ENCODE measurements around the gene SIRT2. TPM values are rescaled to one million over a fixed set of nuclear protein-coding genes. Genes with fewer than 3 reads are reported as not detected.
A peak's percentile ranks its signal among the peaks of the same experiment; 100 is the strongest.

Gene SIRT2
- total and polyA plus RNA-seq, 2 of the 13 experiments (the other 11 are each of a cell fraction or from before 2014, with no cell fraction given) = 22.3 to 26.1 TPM

GRCh38 chr19:38877781-38878574 is 21.4 kb downstream of the SIRT2 start, which contains the start of gene RINL (continued):
- no peak for TF ChIP-seq SOX6 (IDR thresholded peaks at IDR 0.05)
- TF ChIP-seq SOX6 (CRISPR knock-in tag; IDR thresholded peaks at IDR 0.05) = peak; percentile 24; the same call in 1 of the 2 replicates
- no peak for TF ChIP-seq AFF4 (CRISPR knock-in tag; IDR thresholded peaks at IDR 0.05)
- TF ChIP-seq ZNF343 (CRISPR knock-in tag; IDR thresholded peaks at IDR 0.05) = no peak
- TF ChIP-seq GPN1 (CRISPR knock-in tag; IDR thresholded peaks at IDR 0.05; ENCODE audit: borderline replicate concordance) = no peak
- TF ChIP-seq HNF4G (IDR thresholded peaks at IDR 0.05; ENCODE audit: borderline replicate concordance, low read depth, low read length) = peak; percentile 17; the same call in 1 of the 2 replicates
- no peak for TF ChIP-seq HNF4G (CRISPR knock-in tag; IDR thresholded peaks at IDR 0.05; ENCODE audit: borderline replicate concordance, low read depth)
- TF ChIP-seq CBX2 (IDR thresholded peaks at IDR 0.05; ENCODE audit: low read depth, low read length) = no peak
- TF ChIP-seq CBX2 (CRISPR knock-in tag; IDR thresholded peaks at IDR 0.05; ENCODE audit: low read depth) = no peak
- TF ChIP-seq PHB2 (IDR thresholded peaks at IDR 0.05; ENCODE audit: partially characterized antibody) = no peak
- TF ChIP-seq ZNF20 (CRISPR knock-in tag; IDR thresholded peaks at IDR 0.05) = no peak
- peak; percentile 51 for TF ChIP-seq SAP130 (CRISPR knock-in tag; IDR thresholded peaks at IDR 0.05; ENCODE audit: low read depth)
- TF ChIP-seq MLLT10 (CRISPR knock-in tag; IDR thresholded peaks at IDR 0.05) = no peak
- TF ChIP-seq KMT2B (CRISPR knock-in tag; IDR thresholded peaks at IDR 0.05) = no peak
- no peak for TF ChIP-seq NFATC3 (CRISPR knock-in tag; IDR thresholded peaks at IDR 0.05)
- no peak for TF ChIP-seq SALL2 (CRISPR knock-in tag; IDR thresholded peaks at IDR 0.05)
- TF ChIP-seq ZNF160 (CRISPR knock-in tag; IDR thresholded peaks at IDR 0.05) = no peak
- no peak; the same call in 1 of the 2 replicates for TF ChIP-seq MED1 (CRISPR knock-in tag; IDR thresholded peaks at IDR 0.05)
- no peak for TF ChIP-seq ONECUT2 (CRISPR knock-in tag; IDR thresholded peaks at IDR 0.05)
- no peak for TF ChIP-seq ZNF143 (CRISPR knock-in tag; IDR thresholded peaks at IDR 0.05)
- TF ChIP-seq RFX1 (IDR thresholded peaks at IDR 0.05) = no peak
- TF ChIP-seq ZBTB7B (CRISPR knock-in tag; IDR thresholded peaks at IDR 0.05) = 0 out of 2 replicates have a peak, but pooled peaks have one; percentile 21
- TF ChIP-seq ZFYVE20 (CRISPR knock-in tag; IDR thresholded peaks at IDR 0.05; ENCODE audit: borderline replicate concordance, low read depth) = no peak
- peak in 1 of 2 experiments; percentile 64; a peak in 1 of 4 replicates for TF ChIP-seq KLF16 (CRISPR knock-in tag; IDR thresholded peaks at IDR 0.05)
- no peak for TF ChIP-seq MIXL1 (CRISPR knock-in tag; IDR thresholded peaks at IDR 0.05)
- no peak for TF ChIP-seq TEAD2 (CRISPR knock-in tag; IDR thresholded peaks at IDR 0.05)
- no peak for TF ChIP-seq ZFP41 (CRISPR knock-in tag; IDR thresholded peaks at IDR 0.05; ENCODE audit: borderline replicate concordance)
- TF ChIP-seq MXD1 (CRISPR knock-in tag; IDR thresholded peaks at IDR 0.05) = no peak
- no peak for TF ChIP-seq JUND (CRISPR knock-in tag; IDR thresholded peaks at IDR 0.05)
- TF ChIP-seq ZSCAN21 (CRISPR knock-in tag; IDR thresholded peaks at IDR 0.05; ENCODE audit: borderline replicate concordance) = 0 out of 2 replicates have a peak, but pooled peaks have one; percentile 38

All from HepG2 (cell line).